Activated T-cell treated with anti-CD3 and anti-CD28 coated beads, Interleukin-2, amount 50 U/mL, for 24 hours (primary cell): Measurements from ENCODE around the gene BIRC6.
"Not testable (repeated sequence)": the region's sequence is repeated elsewhere in the genome, so short reads cannot be mapped to it uniquely, and the experiment has no call there.

ENCODE experiments used
- DNase-seq: peaks from one replicate; pipeline ENCODE4 v3.0.0-alpha.2; 2020
- H3K27ac Mint-ChIP-seq: 2 replicates; pipeline ENCODE4 v1.8.0; 2020; ENCODE audit warnings: mild to moderate bottlenecking, mixed read lengths
- H3K27me3 Mint-ChIP-seq: 2 replicates; pipeline ENCODE4 v1.8.0; 2020; ENCODE audit warnings: mixed read lengths
- H3K36me3 Mint-ChIP-seq: 2 replicates; pipeline ENCODE4 v1.8.0; 2020; ENCODE audit warnings: low read depth, mixed read lengths
- H3K4me1 Mint-ChIP-seq: 2 replicates; pipeline ENCODE4 v1.8.0; 2020; ENCODE audit warnings: low read depth, mixed read lengths
- H3K4me3 Mint-ChIP-seq: 2 replicates; pipeline ENCODE4 v1.8.0; 2020; ENCODE audit warnings: mild to moderate bottlenecking, moderate library complexity, mixed read lengths
- H3K9me3 Mint-ChIP-seq: 2 replicates; pipeline ENCODE4 v1.8.0; 2020; ENCODE audit warnings: mixed read lengths

Gene BIRC6

GRCh38 chr2:32532961-32533360 is 176.1 kb downstream of the BIRC6 start:
- Mint-ChIP-seq H3K27me3 (no peaks in the 10 kb centered on the region), H3K4me1 (peaks cover 2% of the 10 kb centered on the region), H3K27ac (no peak overlapping the region), H3K9me3 (no peaks in the 10 kb centered on the region), H3K36me3 (peaks cover 92% of the 10 kb centered on the region), H3K4me3 (no peak overlapping the region)
- DNase-seq = no peak

DNA sequence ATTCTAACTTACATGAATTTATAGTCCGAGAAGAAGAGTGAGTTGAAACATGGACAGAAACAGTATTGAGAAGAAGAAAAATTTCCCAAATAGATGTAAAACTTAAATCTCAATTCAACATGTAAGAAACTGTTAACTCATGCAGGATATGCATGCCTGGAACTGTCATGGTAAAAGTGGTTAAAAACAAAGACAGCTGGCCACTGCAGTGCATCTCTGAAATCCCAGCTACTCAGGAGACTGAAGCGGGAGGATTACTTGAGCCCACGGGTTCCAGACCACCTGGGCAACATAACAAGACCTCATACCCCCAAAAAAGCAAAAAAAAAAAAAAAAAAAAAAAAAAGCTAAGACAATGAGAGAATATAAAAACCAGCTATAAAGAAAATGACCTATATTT is 178.0 kb downstream of the BIRC6 start:
- Mint-ChIP-seq H3K4me3 (no peak overlapping the region), H3K9me3 (no peaks in the 10 kb centered on the region), H3K36me3 (peaks cover 91% of the 10 kb centered on the region), H3K4me1 (peaks cover 13% of the 10 kb centered on the region), H3K27me3 (no peaks in the 10 kb centered on the region), H3K27ac (no peak overlapping the region)
- DNase-seq = no peak

DNA sequence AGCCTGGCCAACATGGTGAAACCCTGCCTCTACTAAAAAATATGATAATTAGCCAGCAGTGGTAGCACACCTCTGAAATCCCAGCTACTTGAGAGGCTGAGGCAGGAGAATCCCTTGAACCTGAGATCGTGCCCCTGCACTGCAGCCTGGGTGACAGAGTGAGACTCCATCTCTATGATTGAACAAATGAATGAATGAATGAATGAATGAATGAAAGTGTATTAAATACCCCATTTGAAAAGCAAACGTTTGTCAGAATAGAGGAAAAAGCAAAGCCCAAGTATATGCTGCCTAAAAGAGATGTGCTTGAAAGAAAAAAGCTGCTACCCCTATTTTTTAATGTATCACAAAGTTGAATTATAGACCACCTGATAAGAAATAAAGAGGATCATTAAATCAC is 181.9 kb downstream of the BIRC6 start:
- Mint-ChIP-seq H3K27me3 (no peaks in the 10 kb centered on the region), H3K9me3 (no peaks in the 10 kb centered on the region), H3K4me3 (no peak overlapping the region), H3K4me1 (peaks cover 13% of the 10 kb centered on the region), H3K27ac (no peak overlapping the region), H3K36me3 (peaks cover 68% of the 10 kb centered on the region)
- DNase-seq = no peak

DNA sequence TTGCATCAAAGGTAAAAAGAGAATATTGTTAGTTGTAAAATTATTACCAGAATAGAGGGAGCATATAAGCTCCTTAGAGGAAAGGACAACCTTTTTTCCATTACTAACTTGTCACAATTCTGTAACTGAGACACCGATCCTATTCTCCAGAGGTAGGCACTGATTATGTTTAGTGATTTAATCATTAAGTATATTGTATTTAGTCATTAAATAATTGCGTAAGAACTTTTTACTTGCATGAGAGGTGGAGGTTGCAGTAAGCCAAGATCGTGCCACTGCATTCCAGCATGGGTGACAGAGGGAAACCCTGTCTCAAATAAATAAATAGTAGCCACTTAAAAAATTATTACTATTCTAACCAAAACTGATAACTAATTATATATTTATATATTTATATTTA is 195.7 kb downstream of the BIRC6 start:
- H3K9me3 Mint-ChIP-seq, H3K4me1 Mint-ChIP-seq, H3K27me3 Mint-ChIP-seq, H3K27ac Mint-ChIP-seq, DNase-seq, H3K4me3 Mint-ChIP-seq: not testable (repeated sequence)
- H3K36me3 Mint-ChIP-seq = peaks cover 63% of the 10 kb centered on the region

DNA sequence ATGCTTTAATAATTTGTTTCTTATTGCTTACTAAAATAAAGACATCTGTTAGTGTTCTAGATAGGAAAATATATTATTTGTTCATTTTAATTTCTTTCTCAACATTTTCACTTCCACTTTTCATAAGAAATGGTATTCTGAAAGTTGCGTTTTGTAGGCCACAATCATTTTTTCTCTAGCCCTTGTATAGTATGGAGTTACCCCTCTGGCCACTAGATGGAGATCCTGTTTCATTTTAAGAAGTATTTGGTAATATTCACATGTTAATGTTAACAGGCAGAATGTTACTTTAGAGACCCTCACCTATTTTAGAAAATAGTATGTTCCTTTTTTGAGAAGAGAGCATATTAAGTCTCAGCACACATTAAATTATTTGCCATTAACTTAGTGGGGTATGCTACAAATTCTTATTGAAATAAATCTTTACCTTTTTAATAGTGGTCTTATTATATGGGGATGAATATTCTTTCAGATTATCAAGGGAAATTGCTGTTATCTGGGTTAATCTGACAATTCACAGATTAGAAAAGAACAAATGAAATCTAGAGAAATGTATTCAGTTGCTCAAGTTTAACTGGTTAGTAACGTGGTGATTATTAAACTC is 197.1 kb downstream of the BIRC6 start:
- no peaks in the 10 kb centered on the region for H3K27me3 Mint-ChIP-seq
- no peak for DNase-seq
- no peaks in the 10 kb centered on the region for H3K4me1 Mint-ChIP-seq
- no peak overlapping the region for H3K4me3 Mint-ChIP-seq
- H3K27ac Mint-ChIP-seq = no peak overlapping the region
- no peaks in the 10 kb centered on the region for H3K9me3 Mint-ChIP-seq
- H3K36me3 Mint-ChIP-seq = peaks cover 57% of the 10 kb centered on the region

DNA sequence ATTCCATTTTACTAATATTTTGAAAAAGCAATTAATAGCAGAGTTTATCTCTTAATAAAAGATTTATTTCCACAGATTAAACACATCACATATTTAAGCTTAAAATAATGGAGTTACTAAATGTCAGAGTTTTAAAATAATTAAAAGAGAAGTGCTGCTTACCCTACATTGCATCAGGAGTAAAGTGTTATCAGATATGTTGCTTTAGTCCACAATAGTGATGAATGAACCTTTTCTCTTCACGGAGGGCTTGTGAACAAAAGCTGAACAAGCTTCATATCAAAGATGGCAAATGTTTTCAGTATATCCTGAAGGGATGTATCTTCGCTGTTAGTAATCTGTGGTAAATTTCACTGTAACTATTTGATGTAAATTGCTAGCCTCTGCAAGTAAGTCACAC is 201.7 kb downstream of the BIRC6 start:
- no peaks in the 10 kb centered on the region for H3K27me3 Mint-ChIP-seq
- DNase-seq = no peak

DNA sequence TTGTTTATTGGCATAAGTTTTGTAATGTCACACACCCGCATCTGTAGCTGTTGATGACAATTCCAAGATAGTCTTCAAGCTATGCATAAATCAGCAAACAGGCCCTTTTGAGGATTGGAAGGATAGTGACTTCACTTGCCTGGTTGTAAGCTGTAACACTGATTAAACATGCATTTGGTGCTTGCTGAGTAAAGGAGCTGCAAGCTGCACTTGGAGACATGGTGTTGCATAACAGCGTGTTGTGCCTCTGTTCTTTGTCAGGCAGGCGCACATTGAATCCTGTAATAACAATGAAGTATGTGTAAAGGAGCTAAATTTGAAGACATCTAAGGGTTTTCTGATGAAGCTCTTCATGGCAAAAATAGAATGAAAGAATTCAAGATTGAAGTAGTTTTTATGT is 202.3 kb downstream of the BIRC6 start:
- Mint-ChIP-seq H3K27me3 (no peaks in the 10 kb centered on the region), H3K4me3 (no peak overlapping the region), H3K36me3 (peaks cover 59% of the 10 kb centered on the region), H3K9me3 (peaks cover 3% of the 10 kb centered on the region), H3K27ac (no peak overlapping the region), H3K4me1 (peaks cover 5% of the 10 kb centered on the region)
- no peak for DNase-seq

More for the DNA sequence above, 201.7 kb downstream of the BIRC6 start:
- Mint-ChIP-seq H3K9me3 (no peaks in the 10 kb centered on the region), H3K4me3 (no peak overlapping the region), H3K36me3 (peaks cover 59% of the 10 kb centered on the region), H3K4me1 (peaks cover 2% of the 10 kb centered on the region), H3K27ac (no peak overlapping the region)

- DNase-seq = no peak
- H3K27ac Mint-ChIP-seq = no peak overlapping the region
- H3K36me3 Mint-ChIP-seq = peaks cover 74% of the 10 kb centered on the region
- no peak overlapping the region for H3K4me3 Mint-ChIP-seq
- peaks cover 12% of the 10 kb centered on the region for H3K9me3 Mint-ChIP-seq
- H3K4me1 Mint-ChIP-seq = peaks cover 15% of the 10 kb centered on the region
- H3K27me3 Mint-ChIP-seq = no peaks in the 10 kb centered on the region
Measured at GRCh38 chr2:32562906-32563305, 206.1 kb downstream of the BIRC6 start.

DNA sequence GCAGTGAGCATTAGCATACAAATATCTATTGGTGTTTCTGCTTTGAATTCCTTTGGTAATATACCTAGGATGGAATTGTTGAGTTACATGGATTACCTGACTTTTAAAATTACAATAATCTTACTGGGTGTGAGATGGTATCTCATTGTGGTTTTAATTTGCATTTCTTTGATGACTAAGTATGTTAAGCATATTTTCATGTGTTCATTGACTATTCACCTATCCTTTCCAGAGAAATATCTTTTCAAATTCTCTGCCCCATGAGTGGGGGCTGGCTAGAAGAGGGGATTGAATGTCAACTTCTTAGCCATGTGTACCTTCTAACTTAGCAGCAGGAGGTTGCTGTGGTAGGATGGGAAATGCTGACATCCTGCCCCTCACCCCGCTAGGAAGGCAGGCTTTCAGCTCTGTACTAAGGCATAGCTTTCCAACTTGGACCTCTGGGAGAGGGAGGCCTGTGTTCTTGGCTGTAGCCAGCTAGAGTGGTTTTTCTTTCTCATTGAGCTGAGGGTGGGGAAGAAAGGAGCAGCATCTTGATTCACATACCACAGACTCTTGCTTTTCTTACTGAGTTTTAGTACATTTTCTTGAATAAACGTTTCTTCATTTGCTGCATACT is 207.7 kb downstream of the BIRC6 start:
- Mint-ChIP-seq H3K4me1 (peaks cover 15% of the 10 kb centered on the region), H3K9me3 (peaks cover 12% of the 10 kb centered on the region), H3K4me3 (no peak overlapping the region), H3K36me3 (peaks cover 75% of the 10 kb centered on the region), H3K27ac (peak overlapping the region; percentile 66), H3K27me3 (no peaks in the 10 kb centered on the region)
- no peak for DNase-seq

GRCh38 chr2:32565902-32566301 is 209.1 kb downstream of the BIRC6 start:
- DNase-seq = no peak
- peaks cover 12% of the 10 kb centered on the region for H3K9me3 Mint-ChIP-seq
- H3K27ac Mint-ChIP-seq = no peak overlapping the region
- no peak overlapping the region for H3K4me3 Mint-ChIP-seq
- H3K4me1 Mint-ChIP-seq = peaks cover 19% of the 10 kb centered on the region
- peaks cover 70% of the 10 kb centered on the region for H3K36me3 Mint-ChIP-seq
- H3K27me3 Mint-ChIP-seq = no peaks in the 10 kb centered on the region

GRCh38 chr2:32572030-32572429 is 215.2 kb downstream of the BIRC6 start:
- Mint-ChIP-seq H3K4me1 (peaks cover 29% of the 10 kb centered on the region), H3K4me3 (no peak overlapping the region)

GRCh38 chr2:32572737-32573136 is 215.9 kb downstream of the BIRC6 start:
- H3K27me3 Mint-ChIP-seq = no peaks in the 10 kb centered on the region
- H3K27ac Mint-ChIP-seq = peak overlapping the region; percentile 76
- no peak for DNase-seq
- no peak overlapping the region for H3K4me3 Mint-ChIP-seq
- peaks cover 63% of the 10 kb centered on the region for H3K36me3 Mint-ChIP-seq
- peaks cover 29% of the 10 kb centered on the region for H3K4me1 Mint-ChIP-seq
- no peaks in the 10 kb centered on the region for H3K9me3 Mint-ChIP-seq

More at GRCh38 chr2:32572030-32572429, 215.2 kb downstream of the BIRC6 start:
- no peak for DNase-seq
- no peaks in the 10 kb centered on the region for H3K9me3 Mint-ChIP-seq
- H3K36me3 Mint-ChIP-seq = peaks cover 67% of the 10 kb centered on the region
- no peak overlapping the region for H3K27ac Mint-ChIP-seq
- no peaks in the 10 kb centered on the region for H3K27me3 Mint-ChIP-seq

- peak overlapping the region; percentile 12 for H3K4me3 Mint-ChIP-seq
- H3K4me1 Mint-ChIP-seq = peaks cover 34% of the 10 kb centered on the region
- peak overlapping the region; percentile 91 for H3K27ac Mint-ChIP-seq
- peaks cover 58% of the 10 kb centered on the region for H3K36me3 Mint-ChIP-seq
- no peaks in the 10 kb centered on the region for H3K27me3 Mint-ChIP-seq
- no peak for DNase-seq
- H3K9me3 Mint-ChIP-seq = no peaks in the 10 kb centered on the region
Measured at GRCh38 chr2:32591669-32592463, 235.0 kb downstream of the BIRC6 start.

- Mint-ChIP-seq H3K4me3 (no peak overlapping the region), H3K27ac (no peak overlapping the region), H3K9me3 (no peaks in the 10 kb centered on the region), H3K36me3 (peaks cover 77% of the 10 kb centered on the region), H3K4me1 (peaks cover 28% of the 10 kb centered on the region), H3K27me3 (no peaks in the 10 kb centered on the region)
- no peak for DNase-seq
Measured at GRCh38 chr2:32594573-32594972, 237.8 kb downstream of the BIRC6 start.

DNA sequence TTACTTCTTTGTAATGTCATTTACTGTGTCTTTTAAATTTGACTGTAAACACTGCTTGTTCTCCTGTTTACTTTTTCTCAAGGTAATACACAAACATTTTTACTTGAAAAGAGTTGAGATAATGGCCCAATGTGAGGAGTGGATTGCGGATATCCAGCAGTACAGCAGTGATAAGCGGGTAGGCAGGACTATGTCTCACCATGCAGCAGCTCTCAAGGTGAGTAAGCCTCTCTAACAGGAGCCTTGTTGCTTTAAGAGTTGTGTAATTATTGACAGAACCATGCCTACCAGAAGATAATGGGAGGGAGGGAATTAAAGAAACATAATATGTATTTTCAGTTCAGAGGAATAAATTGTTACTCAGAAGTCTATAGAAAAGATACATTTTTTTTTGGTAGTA is 254.5 kb downstream of the BIRC6 start:
- Mint-ChIP-seq H3K4me1 (no peaks in the 10 kb centered on the region), H3K4me3 (no peak overlapping the region), H3K27me3 (no peaks in the 10 kb centered on the region), H3K27ac (no peak overlapping the region), H3K9me3 (no peaks in the 10 kb centered on the region), H3K36me3 (peaks cover 86% of the 10 kb centered on the region)
- DNase-seq = no peak
